Activated CD8-positive, alpha-beta memory T cell treated with anti-CD3 and anti-CD28 coated beads for 36 hours (primary cell): ENCODE results near the gene ANKRD2. TPM values are rescaled to one million over a fixed set of nuclear protein-coding genes. Genes with fewer than 3 reads are reported as not detected.

Source experiments
- CTCF ChIA-PET: fragments of 350-600 bp; sonication (Branson Sonifier 250); formaldehyde crosslinking; loops from one replicate; lab custom pipeline; 2021; ENCODE audit warnings: antibody characterized with exemption; lab: Charles Lee
- POLR2A ChIA-PET: fragments of 350-600 bp; sonication (Branson Sonifier 250); formaldehyde crosslinking; loops from one replicate; lab custom pipeline; 2021; ENCODE audit warnings: antibody characterized with exemption; lab: Charles Lee
- total RNA-seq, 2 experiments: library from RNA; stranded (reverse); gene quantifications; one replicate each; pipeline ENCODE4 v1.2.3, GENCODE V29; 2021

The ANKRD2 gene
- total RNA-seq, 2 experiments from 2014 or later = 0.13 TPM; not detected in 1

DNA sequence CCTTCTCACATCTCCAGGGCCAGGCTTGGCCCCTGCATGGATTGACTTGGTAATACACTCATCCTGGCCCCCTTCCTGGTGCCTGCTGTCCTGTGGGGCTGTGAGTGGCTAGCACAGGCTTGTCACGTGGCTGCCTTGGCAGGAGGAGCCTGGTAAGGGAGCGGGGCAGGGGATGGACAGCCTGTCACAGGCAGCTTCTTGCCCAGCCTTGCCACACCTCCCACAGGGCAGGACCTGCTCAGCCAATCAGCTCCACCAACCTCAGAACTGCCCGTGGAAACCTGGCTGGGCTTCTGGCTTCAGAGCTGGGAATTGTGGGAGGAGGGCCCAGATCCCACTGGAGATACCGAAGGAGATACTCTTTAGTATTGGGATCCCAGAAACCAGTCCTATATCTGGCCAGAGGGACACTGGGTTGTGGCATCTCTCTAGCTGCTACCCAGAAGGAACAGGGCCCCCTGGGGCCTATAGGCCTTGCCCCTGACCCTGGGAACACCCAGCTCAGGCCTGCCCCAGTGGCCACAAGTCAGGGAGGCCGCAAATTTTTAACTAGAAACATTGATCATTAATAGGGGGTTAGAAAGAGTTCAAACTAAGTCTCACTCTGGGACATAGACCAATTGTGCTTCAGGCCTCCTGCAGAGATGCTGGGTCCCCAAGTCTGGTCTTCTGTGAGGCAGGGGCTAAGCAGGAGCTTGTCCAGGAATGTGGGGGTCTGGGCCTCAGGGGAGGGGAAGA lies 11.7 kb downstream of the ANKRD2 start, which contains the start of gene HOGA1:
TSS of gene HOGA1 (plus strand) at position 330 of the 738 bp plus-strand sequence. CDS start at position 645, 315 bp downstream.
- CTCF ChIA-PET = no interaction called here
- POLR2A ChIA-PET = no interaction called here

DNA sequence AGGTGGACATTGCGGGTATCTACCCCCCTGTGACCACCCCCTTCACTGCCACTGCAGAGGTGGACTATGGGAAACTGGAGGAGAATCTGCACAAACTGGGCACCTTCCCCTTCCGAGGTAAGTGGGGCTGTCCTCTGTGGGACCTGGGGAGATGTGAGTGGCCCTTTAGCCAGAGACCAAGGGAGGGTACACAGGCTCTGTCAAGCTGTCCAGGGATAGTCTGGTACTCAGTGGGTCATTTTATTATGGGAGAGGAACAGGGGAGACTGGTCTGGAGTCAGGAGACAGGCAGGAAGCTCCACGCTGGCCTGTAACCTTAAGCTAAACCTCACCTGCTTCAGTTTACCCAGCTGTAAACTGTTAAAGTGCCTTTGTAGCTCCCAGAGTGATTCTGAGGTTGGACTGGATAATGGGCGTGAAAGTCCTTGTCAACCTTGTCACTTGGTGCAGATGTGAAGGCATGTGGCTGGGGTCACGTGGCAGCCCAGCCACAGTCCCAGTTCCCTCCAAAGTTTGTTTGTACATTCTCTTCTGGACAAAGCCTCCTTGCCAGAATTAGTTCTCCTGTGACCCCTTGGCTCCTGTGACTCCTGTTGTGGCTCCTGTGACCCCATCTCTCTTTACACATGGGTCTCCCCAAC lies 12.3 kb downstream of the ANKRD2 start:
- CTCF ChIA-PET = no interaction called here
- POLR2A ChIA-PET = no interaction called here

DNA sequence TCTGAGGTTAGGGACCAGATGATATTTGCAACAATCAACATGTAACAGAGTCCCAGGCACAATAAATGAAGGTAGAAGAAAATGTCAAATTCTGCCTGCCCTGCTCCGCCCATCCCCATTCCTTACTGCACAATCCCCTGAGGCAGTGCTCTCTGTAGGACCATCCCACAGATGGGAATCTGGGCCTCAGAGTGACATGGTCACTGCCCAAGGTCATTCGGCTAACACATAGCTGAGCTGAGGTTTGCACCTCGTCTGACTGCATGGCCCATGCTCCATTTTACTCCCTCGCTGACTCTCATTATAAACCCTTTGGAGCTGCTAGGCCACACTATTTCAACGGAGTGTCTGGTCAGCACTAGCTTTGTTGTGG lies 12.8 kb downstream of the ANKRD2 start:
- CTCF ChIA-PET = no interaction called here
- POLR2A ChIA-PET = no interaction called here

DNA sequence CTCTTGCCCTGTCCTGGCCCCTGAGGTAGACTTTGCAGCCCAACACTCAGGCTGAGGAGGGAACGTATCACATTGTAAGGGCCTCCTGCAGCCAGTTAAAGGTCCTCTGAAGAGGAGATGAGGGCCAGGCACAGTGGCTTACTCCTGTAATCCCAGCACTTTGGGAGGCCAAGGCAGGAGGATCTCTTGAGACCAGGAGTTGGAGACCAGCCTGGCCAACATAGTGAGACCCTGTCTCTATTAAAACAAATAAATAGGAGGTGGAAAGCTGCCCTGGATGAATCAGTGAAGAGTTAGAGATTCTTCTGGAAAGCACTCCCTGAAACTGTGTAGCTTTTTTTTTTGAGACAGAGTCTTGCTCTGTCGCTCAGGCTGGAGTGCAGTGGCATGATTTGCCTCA lies 14.6 kb downstream of the ANKRD2 start:
- ChIA-PET POLR2A (no interaction called here), CTCF (no interaction called here)

DNA sequence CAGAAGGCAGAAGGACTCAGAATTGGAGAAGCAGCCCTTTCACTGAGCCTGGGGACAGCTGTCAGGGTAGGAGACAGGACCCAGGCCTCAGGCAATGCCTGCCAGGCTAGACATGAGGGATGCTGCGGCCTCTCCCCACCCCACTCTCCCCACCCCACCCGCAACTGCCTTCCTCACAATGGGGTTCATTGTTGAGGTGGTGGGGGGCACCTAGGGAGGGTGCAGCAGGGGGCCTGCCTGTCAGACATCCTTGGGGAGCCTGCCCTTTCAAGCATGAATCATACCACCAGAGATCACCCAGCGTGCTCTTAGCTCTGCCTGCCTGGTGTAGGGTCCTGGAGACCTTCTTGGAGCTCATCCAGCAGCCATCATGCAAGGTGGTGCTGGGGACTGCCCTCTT lies 16.9 kb downstream of the ANKRD2 start, which contains the start of gene C10orf62:
TSS of gene C10orf62 (plus strand) at position 243 of the 400 bp plus-strand sequence. CDS start 177 bp downstream, outside the sequence.
- CTCF ChIA-PET = no interaction called here
- POLR2A ChIA-PET = interaction anchor here (0.6 kb wide), 1 partner anchor 99 kb away, joined by 3 read pairs; no protein-coding TSS in a partner anchor

DNA sequence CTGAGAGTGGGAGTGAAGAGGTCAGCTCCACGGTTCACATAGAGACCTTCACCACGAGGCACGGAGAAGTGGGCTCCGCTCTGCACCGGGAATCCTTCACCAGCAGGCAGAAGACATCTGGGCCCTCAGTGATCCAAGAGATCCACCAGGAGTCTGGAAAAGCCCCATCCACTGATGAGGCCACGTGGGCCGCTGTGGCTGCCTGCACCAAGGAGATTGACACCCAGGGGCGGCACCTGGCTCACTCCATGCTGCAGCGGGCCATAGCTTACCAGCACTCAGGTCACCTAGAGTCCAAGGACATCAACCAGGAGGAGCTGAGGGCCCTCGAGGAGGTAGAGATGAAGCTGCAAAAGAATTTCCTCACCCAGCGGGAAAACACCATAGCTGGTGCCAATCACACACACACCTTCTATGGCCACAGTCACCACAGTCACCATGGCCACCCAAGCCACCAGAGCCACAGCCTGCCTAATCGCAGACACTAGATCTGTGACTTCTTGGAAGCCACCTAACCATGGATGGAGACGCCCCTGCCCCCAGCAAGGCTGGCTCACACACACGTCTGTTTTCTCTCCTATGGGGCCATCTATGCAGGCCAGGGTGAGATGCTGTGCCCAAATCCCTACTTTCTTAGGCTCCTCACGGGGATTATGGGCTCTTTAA lies 17.6 kb downstream of the ANKRD2 start:
- ChIA-PET POLR2A (interaction anchor here (0.6 kb wide), 1 partner anchor 98 kb away, joined by 3 read pairs; no protein-coding TSS in a partner anchor), CTCF (no interaction called here)

DNA sequence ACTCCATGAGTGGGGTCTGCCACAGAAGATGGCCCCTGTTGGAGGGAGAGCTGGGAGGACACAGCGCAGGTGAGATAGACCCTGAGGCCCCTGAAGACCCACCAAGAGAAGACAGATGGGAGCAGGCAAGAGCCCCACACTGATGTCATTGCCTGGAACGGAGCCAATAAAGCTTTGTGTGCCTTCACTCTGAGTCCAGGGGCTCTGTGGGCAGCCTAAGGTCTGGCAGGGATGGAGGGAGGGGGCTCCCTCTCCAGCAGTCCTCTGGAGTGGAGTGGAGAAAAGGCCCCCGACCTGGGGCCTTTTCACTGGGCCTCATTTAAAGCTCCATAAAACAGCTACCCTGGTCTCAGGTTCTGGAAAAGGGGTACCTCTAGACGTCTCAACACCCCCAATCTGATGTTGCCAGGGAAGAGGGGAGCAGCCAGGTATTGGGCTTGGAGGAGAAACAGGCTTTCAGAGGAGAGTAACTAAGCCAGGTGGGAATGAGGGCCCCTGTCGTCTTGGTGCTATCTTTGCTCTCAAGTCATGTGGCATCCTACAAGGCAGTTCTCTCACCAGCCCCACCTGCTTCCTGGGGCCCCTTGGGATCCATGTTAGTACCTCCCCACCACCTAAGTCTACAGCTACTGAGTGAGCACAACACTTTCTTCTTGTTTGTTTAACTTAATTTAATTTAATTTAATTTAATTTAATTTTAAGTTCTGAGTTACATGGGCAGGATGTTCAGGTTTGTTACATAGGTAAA lies 18.3 kb downstream of the ANKRD2 start:
- CTCF ChIA-PET = interaction anchor here (0.6 kb wide), 1 partner anchor 9 kb away, joined by 3 read pairs; no protein-coding TSS in a partner anchor
- POLR2A ChIA-PET = interaction anchor here (0.6 kb wide), 1 partner anchor 902 kb away, joined by 3 read pairs; no protein-coding TSS in a partner anchor

DNA sequence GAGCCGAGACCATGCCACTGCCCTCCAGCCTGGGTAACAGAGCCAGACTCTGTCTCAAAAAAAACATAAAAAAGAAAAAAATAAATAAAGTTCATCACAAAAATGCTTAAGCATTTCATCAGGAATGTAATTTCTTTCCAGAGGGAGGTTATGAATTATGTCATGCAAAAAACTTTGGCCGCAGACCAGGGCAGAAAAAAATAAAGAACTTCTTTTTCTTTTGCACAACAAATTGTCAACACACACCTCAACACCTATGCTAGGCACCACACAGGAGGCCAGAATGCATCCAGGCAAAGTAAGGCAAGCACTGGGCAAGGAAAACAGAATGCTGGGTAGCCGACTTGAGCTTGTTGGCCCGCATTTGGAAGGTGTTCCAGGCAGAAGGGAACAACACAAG lies 20.8 kb downstream of the ANKRD2 start:
- ChIA-PET CTCF (interaction anchor here (1.0 kb wide), 1 partner anchor 15 kb away, joined by 3 read pairs; no protein-coding TSS in a partner anchor), POLR2A (no interaction called here)

DNA sequence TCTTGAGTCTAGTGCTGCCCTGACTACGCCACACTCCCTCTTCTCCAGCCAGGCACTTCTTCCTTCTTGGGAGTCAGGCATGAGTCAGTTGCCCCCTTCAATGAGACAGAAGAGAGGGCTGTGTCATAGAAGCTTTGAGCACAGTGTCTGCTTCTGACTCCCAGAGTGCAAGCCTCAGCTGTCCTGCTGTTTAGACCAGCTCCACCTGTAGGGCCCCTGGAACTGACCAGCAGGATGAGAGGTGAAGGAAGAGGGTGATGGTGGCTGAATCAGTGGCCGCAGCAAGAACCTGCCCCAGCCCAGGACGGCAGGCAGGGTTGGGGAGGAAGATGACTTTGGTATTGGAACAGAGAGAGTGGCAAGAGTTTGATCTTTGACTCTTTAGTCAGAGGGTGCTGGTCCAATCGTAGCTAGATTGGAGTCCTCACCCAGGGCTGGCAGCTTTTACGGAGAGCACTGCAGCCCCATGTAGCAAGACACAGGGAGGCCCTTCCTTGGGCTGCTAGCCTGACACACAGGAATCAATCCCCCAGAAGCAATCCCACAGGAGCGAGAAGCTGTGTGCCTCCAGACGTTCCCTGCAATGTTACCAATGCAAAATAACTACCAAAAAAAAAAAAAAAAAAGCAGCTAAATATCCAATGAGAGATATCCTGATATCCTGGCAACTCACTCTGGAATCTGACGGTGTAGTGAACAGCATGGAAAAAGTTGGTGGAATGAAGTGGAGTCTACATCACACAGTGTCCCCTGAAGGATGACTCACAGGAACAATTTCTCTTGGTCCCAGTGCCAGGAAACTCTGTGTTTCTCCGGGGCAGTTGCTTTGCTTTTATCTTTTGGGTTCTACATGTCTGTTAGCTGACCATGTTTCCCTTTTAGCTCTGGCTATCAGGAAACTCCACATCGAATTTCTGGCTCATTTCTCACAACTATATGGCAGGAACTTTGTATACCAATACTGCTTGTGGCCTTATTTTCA lies 23.8 kb downstream of the ANKRD2 start:
- ChIA-PET POLR2A (interaction anchor here (0.6 kb wide), 1 partner anchor 1143 kb away, joined by 3 read pairs; no protein-coding TSS in a partner anchor), CTCF (interaction anchor here (0.6 to 1.0 kb wide), 4 partner anchors 14 to 196 kb away, joined by 3 read pairs; no protein-coding TSS in a partner anchor)

DNA sequence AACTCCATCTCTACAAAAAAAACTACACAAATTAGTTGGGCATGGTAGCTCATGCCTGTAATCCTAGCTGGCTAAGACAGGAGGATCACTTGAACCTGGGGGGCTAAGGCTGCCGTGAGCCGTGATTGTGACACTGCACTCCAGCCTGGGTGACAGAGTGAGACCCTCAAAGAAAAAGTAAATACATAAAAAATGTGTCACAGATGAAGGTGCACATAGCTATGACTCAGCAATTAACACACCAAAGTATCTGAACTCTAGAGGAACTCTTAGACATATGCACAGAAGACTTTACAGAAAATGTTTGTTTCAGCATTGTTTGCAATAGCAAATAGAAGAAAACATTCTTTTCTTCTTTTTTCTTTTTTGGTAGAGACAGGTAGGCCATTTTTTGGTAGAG lies 25.2 kb downstream of the ANKRD2 start:
- CTCF ChIA-PET = interaction anchor here (0.7 kb wide), 1 partner anchor 26 kb away, joined by 3 read pairs; no protein-coding TSS in a partner anchor
- POLR2A ChIA-PET = no interaction called here

DNA sequence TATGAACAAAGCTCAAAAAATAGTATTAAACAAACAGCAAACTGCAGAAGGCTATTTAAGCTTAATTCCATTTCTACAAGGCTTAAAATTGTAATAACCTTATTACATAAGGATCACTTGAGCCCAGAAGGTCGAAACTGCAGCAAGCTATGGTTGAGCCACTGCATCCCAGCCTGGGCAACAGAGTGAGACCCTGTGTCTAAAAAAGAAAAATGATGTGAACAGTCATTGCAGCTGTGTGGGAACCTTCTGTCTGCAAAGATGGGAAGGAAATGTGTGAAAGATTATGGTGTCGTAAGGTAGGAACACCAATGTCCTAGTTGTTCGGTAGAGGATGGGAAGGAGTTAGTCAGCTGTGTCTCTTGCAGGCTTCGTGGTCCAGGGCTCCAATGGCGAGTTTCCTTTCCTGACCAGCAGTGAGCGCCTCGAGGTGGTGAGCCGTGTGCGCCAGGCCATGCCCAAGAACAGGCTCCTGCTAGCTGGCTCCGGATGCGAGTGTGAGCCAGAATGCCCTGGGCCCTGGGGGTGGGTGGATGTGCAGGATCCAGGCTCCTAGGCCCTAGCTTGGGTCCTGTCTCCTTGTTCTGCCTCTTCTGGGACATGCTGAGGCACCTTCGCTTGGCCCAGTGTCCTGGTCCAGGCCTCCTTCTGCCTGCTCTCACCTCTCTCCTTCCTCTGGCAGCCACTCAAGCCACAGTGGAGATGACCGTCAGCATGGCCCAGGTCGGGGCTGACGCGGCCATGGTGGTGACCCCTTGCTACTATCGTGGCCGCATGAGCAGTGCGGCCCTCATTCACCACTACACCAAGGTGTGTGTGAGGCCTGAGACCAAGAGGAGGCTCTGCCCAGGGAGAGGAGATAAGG lies 26.1 kb downstream of the ANKRD2 start:
- CTCF ChIA-PET = no interaction called here
- POLR2A ChIA-PET = no interaction called here

DNA sequence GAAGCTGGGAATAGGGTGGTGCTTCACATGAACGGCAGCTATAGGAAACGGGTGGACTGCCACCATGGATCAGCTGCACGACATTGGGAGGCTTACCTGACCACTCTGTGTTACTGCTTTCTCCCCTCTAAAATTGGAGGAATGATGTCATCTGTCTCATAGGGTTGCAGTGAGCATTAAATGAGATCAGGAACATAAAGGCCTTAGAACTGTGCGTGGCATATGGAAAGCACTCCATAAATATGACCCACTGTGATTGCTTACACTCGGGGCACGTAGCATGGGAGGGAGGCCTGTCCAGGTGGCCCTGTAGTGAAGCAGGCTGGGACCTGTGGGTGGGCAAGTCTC lies 26.7 kb downstream of the ANKRD2 start:
- ChIA-PET CTCF (no interaction called here), POLR2A (no interaction called here)

DNA sequence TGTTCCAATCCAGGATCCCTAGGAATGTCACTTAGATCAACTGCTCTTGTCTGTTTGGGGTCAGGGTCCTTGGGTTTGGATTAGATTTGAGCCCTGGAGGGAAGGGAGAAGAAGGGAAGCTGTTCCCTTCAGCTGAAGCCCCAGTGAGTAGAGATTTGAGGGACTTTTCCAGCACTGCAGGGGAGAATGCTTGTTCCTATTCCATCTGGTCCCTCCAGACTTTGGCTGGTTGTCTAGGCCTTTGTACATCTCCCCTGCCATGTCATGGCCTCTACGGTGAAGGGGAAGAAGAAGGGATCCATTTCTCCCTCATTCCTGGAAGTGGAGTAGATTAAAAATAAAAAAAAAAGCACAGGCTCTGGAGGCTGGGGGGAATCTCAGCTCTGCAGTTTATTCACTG lies 28.0 kb downstream of the ANKRD2 start:
- POLR2A ChIA-PET = no interaction called here
- CTCF ChIA-PET = interaction anchor here (1.2 kb wide), 1 partner anchor 10 kb away, joined by 3 read pairs; no protein-coding TSS in a partner anchor

DNA sequence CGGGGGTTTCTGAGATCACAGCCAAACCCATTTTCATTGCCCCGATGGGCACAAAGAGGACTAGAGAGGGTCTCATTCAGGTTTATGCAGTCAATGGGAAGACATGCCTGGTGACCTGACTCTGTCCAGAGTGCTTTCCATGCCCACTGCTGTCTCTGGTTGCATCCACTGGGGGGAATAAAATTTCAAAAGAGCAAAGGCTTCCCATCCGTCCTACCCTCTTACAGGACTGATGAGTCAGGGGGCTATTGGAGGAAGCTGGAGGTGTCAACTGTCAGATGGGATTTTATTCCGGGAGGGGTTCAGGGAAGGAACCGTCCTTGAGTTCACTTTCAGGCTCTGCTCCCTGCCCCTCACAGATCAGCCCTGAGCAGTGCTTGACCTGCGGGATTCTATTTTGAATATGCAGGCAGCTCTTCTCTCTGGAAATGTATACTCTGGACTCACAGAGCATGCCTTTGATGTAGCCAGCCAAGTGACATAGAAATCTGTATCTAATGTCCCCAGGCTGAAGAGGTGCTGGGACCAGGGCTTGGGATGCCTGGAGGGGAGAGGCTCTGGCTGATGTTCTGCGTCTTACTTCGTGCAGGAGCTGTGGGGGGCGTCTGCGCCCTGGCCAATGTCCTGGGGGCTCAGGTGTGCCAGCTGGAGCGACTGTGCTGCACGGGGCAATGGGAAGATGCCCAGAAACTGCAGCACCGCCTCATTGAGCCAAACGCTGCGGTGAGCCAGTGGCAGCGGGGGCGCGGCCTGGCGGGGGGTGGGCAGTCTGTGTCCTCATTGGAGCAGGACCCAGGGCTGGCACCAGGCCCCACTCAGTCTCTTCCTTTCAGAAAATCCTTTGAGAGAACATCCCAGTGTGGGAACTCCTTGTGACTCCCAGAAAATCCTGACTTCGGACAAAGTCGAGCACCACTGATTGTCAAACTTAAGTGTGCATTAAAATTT lies 29.0 kb downstream of the ANKRD2 start:
- ChIA-PET POLR2A (no interaction called here), CTCF (no interaction called here)

DNA sequence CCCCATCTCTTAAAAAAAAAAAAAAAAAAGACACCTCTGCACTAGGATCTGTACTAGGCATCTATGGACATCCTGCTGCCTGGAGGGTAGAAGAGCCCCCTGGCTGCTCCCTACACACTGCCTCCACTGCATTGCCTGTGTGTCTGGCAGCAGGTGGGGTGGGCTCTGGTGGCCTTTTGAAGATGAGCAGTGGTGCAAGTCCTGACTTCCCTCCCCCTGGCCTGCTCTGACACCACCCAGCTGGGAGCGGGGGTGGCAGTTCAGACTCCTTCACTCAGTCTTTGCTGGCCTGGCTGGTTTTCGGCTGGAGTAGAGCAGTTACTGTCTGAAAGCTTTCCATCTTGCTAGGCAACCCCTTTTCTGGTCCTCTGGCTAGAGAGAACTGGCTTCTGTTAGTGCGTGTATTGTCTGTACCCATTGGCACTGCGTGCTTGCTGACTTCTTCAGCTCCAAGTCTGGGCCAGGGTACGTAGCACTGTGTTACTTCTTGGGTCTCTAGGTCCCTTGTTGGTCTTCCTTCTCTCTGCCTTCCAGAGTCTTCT lies 34.6 kb downstream of the ANKRD2 start:
- CTCF ChIA-PET = interaction anchor here (1.5 kb wide), 1 partner anchor 54 kb away, joined by 3 read pairs; no protein-coding TSS in a partner anchor
- POLR2A ChIA-PET = no interaction called here
